ENCODE measurements around the gene RAB19. TPM values are rescaled to one million over a fixed set of nuclear protein-coding genes. Genes with fewer than 3 reads are reported as not detected.

Gene RAB19
- total RNA-seq, 2 experiments from 2014 or later: 1.6 to 2.8 TPM

GRCh38 chr7:140383954-140384713 is 19.7 kb upstream of the RAB19 start:
- ChIA-PET POLR2A (no interaction called here), CTCF (interaction anchor here (1.4 kb wide), 1 partner anchor 8 kb away, joined by 3 read pairs; no protein-coding TSS in a partner anchor)
- H3K36me3 ChIP-seq (ENCODE audit: insufficient read depth, low read length): peaks cover 32% of the 10 kb centered on the region
- H3K4me1 Mint-ChIP-seq (ENCODE audit: low read depth): peaks cover 16% of the 10 kb centered on the region
- H3K27ac ChIP-seq (ENCODE audit: low read depth in 1 of 2, low read length in 2 of 2): no peak overlapping the region
- H3K36me3 Mint-ChIP-seq (ENCODE audit: low read depth): peaks cover 26% of the 10 kb centered on the region
- H3K4me3 Mint-ChIP-seq: no peak overlapping the region
- no peaks in the 10 kb centered on the region for H3K9me3 Mint-ChIP-seq
- TF ChIP-seq CTCF (IDR thresholded peaks at IDR 0.05): no peak
- intact Hi-C loops (cut with DNase I, micrococcal nuclease): loop anchor here in 1 of 2 experiments (5.0 kb wide), 1 partner anchor 38 kb away; no protein-coding TSS in a partner anchor
- no peak overlapping the region for H3K27ac Mint-ChIP-seq
- H3K27me3 ChIP-seq (ENCODE audit: control insufficient read depth in 1 of 2, insufficient read depth in 2 of 2, low read length in 2 of 2): no peaks in the 10 kb centered on the region
- peaks cover 4% of the 10 kb centered on the region for H3K4me1 ChIP-seq (ENCODE audit: insufficient read depth, low read length)
- H3K9me3 ChIP-seq (ENCODE audit: control insufficient read depth in 1 of 2, insufficient read depth in 1 of 2, low read length in 2 of 2): no peaks in the 10 kb centered on the region
- H3K27me3 Mint-ChIP-seq: no peaks in the 10 kb centered on the region
- DNase-seq (no peak), ATAC-seq (ENCODE audit: poor library complexity) (no peak)
- no peak overlapping the region for H3K4me3 ChIP-seq (ENCODE audit: low read length)

- no peaks in the 10 kb centered on the region for H3K27me3 ChIP-seq (ENCODE audit: control insufficient read depth in 1 of 2, insufficient read depth in 2 of 2, low read length in 2 of 2)
- H3K4me1 Mint-ChIP-seq (ENCODE audit: low read depth): peaks cover 16% of the 10 kb centered on the region
- ATAC-seq (ENCODE audit: poor library complexity) (no peak), DNase-seq (no peak)
- H3K9me3 ChIP-seq (ENCODE audit: control insufficient read depth in 1 of 2, insufficient read depth in 1 of 2, low read length in 2 of 2): no peaks in the 10 kb centered on the region
- peaks cover 25% of the 10 kb centered on the region for H3K36me3 ChIP-seq (ENCODE audit: insufficient read depth, low read length)
- H3K4me3 Mint-ChIP-seq: no peak overlapping the region
- H3K27ac Mint-ChIP-seq: no peak overlapping the region
- peaks cover 21% of the 10 kb centered on the region for H3K36me3 Mint-ChIP-seq (ENCODE audit: low read depth)
- TF ChIP-seq CTCF (IDR thresholded peaks at IDR 0.05): no peak
- no peak overlapping the region for H3K4me3 ChIP-seq (ENCODE audit: low read length)
- intact Hi-C loops (cut with DNase I, micrococcal nuclease): loop anchor here in 1 of 2 experiments (5.0 kb wide), 1 partner anchor 37 kb away; no protein-coding TSS in a partner anchor
- ChIA-PET CTCF (interaction anchor here (1.4 kb wide), 1 partner anchor 9 kb away, joined by 3 read pairs; no protein-coding TSS in a partner anchor), POLR2A (interaction anchor here (0.5 to 0.9 kb wide), 3 partner anchors 9 to 1090 kb away, joined by 3 to 8 read pairs (median 3); no protein-coding TSS in a partner anchor)
- H3K4me1 ChIP-seq (ENCODE audit: insufficient read depth, low read length): peaks cover 8% of the 10 kb centered on the region
- H3K27me3 Mint-ChIP-seq: no peaks in the 10 kb centered on the region
- no peaks in the 10 kb centered on the region for H3K9me3 Mint-ChIP-seq
- no peak overlapping the region for H3K27ac ChIP-seq (ENCODE audit: low read depth in 1 of 2, low read length in 2 of 2)
Measured at GRCh38 chr7:140384894-140385545, 18.8 kb upstream of the RAB19 start.

GRCh38 chr7:140389445-140389844 is 14.4 kb upstream of the RAB19 start:
- peaks cover 3% of the 10 kb centered on the region for H3K36me3 Mint-ChIP-seq (ENCODE audit: low read depth)
- POLR2A ChIA-PET: interaction anchor here (1.7 kb wide), 1 partner anchor 13 kb away, joined by 4 read pairs; no protein-coding TSS in a partner anchor
- TF ChIP-seq CTCF (IDR thresholded peaks at IDR 0.05): no peak
- CTCF ChIA-PET: no interaction called here
- DNase-seq (no peak), ATAC-seq (ENCODE audit: poor library complexity) (no peak)
- H3K27ac Mint-ChIP-seq: no peak overlapping the region
- Histone ChIP-seq H3K9me3 (ENCODE audit: control insufficient read depth in 1 of 2, insufficient read depth in 1 of 2, low read length in 2 of 2) (no peaks in the 10 kb centered on the region), H3K36me3 (ENCODE audit: insufficient read depth, low read length) (peaks cover 6% of the 10 kb centered on the region), H3K4me1 (ENCODE audit: insufficient read depth, low read length) (peaks cover 18% of the 10 kb centered on the region), H3K4me3 (ENCODE audit: low read length) (no peak overlapping the region), H3K27me3 (ENCODE audit: control insufficient read depth in 1 of 2, insufficient read depth in 2 of 2, low read length in 2 of 2) (no peaks in the 10 kb centered on the region), H3K27ac (ENCODE audit: low read depth in 1 of 2, low read length in 2 of 2) (no peak overlapping the region)
- H3K4me1 Mint-ChIP-seq (ENCODE audit: low read depth): peaks cover 11% of the 10 kb centered on the region
- no peak overlapping the region for H3K4me3 Mint-ChIP-seq
- intact Hi-C loops (cut with DNase I, micrococcal nuclease): no loop called here
- H3K9me3 Mint-ChIP-seq: no peaks in the 10 kb centered on the region
- H3K27me3 Mint-ChIP-seq: no peaks in the 10 kb centered on the region

Measured in CD4-positive, alpha-beta T cell (primary cell).